Ascending aorta (tissue), 2 donors: ENCODE results near the gene B4GALNT1. TPM values are rescaled to one million over a fixed set of nuclear protein-coding genes. Genes with fewer than 3 reads are reported as not detected.

Source experiments
- DNase-seq, 2 donors: peaks; one replicate each; pipeline ENCODE4 v3.0.0-alpha.2; 2019; ENCODE audit warnings: low spot score in 2 of 2
- H3K27ac ChIP-seq, 2 donors: fragments of 200-600 bp; sonication (generic); one replicate each; pipeline ENCODE4 v1.5.1; 2016 to 2017; ENCODE audit warnings: mild to moderate bottlenecking in 1 of 2
- H3K27me3 ChIP-seq: fragments of 200-600 bp; sonication (generic); one replicate; pipeline ENCODE4 v1.5.1; 2017
- H3K36me3 ChIP-seq, 2 donors: fragments of 200-600 bp; sonication (generic); one replicate each; pipeline ENCODE4 v1.5.1; 2016
- H3K4me1 ChIP-seq, 2 donors: fragments of 200-600 bp; sonication (generic); one replicate each; pipeline ENCODE4 v1.5.1; 2016 to 2017; ENCODE audit warnings: mild to moderate bottlenecking in 1 of 2
- H3K4me3 ChIP-seq, 2 donors: fragments of 200-600 bp; sonication (generic); one replicate each; pipeline ENCODE4 v1.5.1; 2016 to 2017; ENCODE audit warnings: mild to moderate bottlenecking in 1 of 2
- H3K9me3 ChIP-seq, 2 donors: fragments of 200-600 bp; sonication (generic); one replicate each; pipeline ENCODE4 v1.5.1; 2016
- CTCF ChIP-seq, 3 experiments: fragments of 200-600 bp in 2 of 3; fragments of 450-650 bp in 1 of 3; sonication (generic) in 2 of 3; IDR thresholded peaks; one replicate each; pipeline ENCODE4 v1.5.1; 2016 to 2019; ENCODE audit warnings: antibody characterized with exemption in 3 of 3, mild to moderate bottlenecking in 1 of 3, moderate library complexity in 1 of 3
- intact Hi-C: fragments of 100-400 bp; cut with DNase I; formaldehyde crosslinking; loops from one replicate; pipeline ENCODE4 v1.15.1; 2023
- total RNA-seq: library from RNA; depleted of rRNA; stranded (reverse); fragments of >200 nt; gene quantifications from one replicate; pipeline ENCODE4 v1.1.0, GENCODE V29; 2016

B4GALNT1 gene
- total RNA-seq, 1 donor from 2014 or later = 16.6 TPM

- intact Hi-C loops = no loop called here
- no peak overlapping the region for H3K27ac ChIP-seq
- peaks cover 5 to 8% of the 10 kb centered on the region in 2 donors for H3K4me1 ChIP-seq
- H3K4me3 ChIP-seq = no peak overlapping the region
- TF ChIP-seq CTCF (IDR thresholded peaks at IDR 0.05) = no peak
- H3K27me3 ChIP-seq = no peaks in the 10 kb centered on the region
- peaks cover 6% of the 10 kb centered on the region in 2 donors for H3K36me3 ChIP-seq
- no peak for DNase-seq
- H3K9me3 ChIP-seq = no peaks in the 10 kb centered on the region
Measured at GRCh38 chr12:57625261-57626032, 7.6 kb downstream of the B4GALNT1 start.

DNA sequence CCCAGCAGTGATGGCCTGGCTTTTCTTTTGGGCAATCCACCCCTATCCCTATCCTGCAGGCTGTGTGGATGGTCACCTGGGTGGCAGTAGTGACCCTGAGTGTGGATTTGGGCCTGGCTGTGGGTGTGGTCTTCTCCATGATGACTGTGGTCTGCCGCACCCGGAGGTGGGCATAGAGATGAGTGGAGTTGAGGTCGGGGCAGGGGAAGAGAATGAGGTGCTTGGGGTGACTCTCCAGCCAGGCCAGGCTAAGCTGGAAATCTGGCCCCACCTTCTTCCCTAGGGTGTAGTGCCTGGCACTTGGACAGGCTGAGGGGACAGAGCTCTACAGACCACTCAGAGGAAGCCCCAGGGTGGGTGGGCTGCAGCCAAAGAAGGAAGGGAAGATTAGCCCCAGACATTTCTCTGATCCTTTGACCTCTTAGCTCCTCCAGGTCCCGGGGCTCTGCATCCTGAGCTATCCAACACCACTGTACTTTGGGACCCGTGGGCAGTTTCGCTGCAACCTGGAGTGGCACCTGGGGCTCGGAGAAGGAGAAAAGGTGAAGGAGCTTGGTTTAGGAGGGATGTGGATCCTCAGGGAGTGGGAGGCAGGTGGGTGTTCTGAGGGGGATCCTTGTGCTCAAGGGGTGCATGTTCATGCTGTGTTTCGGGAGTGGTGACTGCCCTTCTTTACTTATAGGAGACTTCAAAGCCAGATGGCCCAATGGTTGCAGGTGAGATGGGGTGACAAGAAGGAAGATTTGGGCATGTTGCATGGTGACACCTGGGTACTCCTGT, 8.4 kb downstream of the B4GALNT1 start:
- no peak for DNase-seq
- Histone ChIP-seq H3K36me3 (peaks cover 6% of the 10 kb centered on the region in 2 donors), H3K27me3 (no peaks in the 10 kb centered on the region), H3K27ac (no peak overlapping the region), H3K9me3 (no peaks in the 10 kb centered on the region), H3K4me1 (peaks cover 5 to 8% of the 10 kb centered on the region in 2 donors), H3K4me3 (no peak overlapping the region)
- intact Hi-C loops = no loop called here
- TF ChIP-seq CTCF (IDR thresholded peaks at IDR 0.05) = no peak

DNA sequence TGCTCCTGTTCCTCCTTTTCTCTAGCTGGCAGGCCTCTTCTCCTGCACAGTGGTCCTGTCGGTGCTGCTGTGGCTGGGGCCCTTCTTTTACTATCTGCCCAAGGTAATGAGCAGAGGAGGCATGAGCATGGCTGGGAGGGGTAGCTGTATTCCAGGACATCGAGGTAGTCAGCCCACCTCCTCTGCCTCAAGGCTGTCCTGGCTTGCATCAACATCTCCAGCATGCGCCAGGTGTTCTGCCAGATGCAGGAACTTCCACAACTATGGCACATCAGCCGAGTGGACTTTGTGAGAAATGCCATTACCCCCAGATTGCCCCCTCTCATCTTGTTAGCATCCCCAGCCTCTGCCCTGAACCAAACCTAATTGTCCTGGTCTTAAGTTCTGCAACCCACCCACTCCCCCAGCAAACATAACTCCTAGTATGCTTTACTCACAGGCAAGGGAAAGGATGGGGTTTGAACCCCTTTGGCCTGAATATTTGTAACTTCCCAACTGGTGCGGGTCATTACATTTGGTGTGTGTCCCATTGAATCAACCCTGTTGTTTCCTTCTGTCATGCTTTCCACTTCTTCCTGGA, 9.1 kb downstream of the B4GALNT1 start:
- Histone ChIP-seq H3K27me3 (no peaks in the 10 kb centered on the region), H3K4me3 (no peak overlapping the region), H3K9me3 (no peaks in the 10 kb centered on the region), H3K27ac (no peak overlapping the region), H3K4me1 (peaks cover 5 to 8% of the 10 kb centered on the region in 2 donors), H3K36me3 (peaks cover 6% of the 10 kb centered on the region in 2 donors)
- intact Hi-C loops = no loop called here
- TF ChIP-seq CTCF (IDR thresholded peaks at IDR 0.05) = no peak
- no peak for DNase-seq

GRCh38 chr12:57623385-57623784, 9.6 kb downstream of the B4GALNT1 start:
- H3K27ac ChIP-seq = no peak overlapping the region
- no peaks in the 10 kb centered on the region for H3K9me3 ChIP-seq
- no peak for TF ChIP-seq CTCF (IDR thresholded peaks at IDR 0.05)
- no peaks in the 10 kb centered on the region for H3K27me3 ChIP-seq
- peaks cover 5 to 8% of the 10 kb centered on the region in 2 donors for H3K4me1 ChIP-seq
- no peak for DNase-seq
- intact Hi-C loops = no loop called here
- no peak overlapping the region for H3K4me3 ChIP-seq
- H3K36me3 ChIP-seq = peaks cover 6% of the 10 kb centered on the region in 2 donors

DNA sequence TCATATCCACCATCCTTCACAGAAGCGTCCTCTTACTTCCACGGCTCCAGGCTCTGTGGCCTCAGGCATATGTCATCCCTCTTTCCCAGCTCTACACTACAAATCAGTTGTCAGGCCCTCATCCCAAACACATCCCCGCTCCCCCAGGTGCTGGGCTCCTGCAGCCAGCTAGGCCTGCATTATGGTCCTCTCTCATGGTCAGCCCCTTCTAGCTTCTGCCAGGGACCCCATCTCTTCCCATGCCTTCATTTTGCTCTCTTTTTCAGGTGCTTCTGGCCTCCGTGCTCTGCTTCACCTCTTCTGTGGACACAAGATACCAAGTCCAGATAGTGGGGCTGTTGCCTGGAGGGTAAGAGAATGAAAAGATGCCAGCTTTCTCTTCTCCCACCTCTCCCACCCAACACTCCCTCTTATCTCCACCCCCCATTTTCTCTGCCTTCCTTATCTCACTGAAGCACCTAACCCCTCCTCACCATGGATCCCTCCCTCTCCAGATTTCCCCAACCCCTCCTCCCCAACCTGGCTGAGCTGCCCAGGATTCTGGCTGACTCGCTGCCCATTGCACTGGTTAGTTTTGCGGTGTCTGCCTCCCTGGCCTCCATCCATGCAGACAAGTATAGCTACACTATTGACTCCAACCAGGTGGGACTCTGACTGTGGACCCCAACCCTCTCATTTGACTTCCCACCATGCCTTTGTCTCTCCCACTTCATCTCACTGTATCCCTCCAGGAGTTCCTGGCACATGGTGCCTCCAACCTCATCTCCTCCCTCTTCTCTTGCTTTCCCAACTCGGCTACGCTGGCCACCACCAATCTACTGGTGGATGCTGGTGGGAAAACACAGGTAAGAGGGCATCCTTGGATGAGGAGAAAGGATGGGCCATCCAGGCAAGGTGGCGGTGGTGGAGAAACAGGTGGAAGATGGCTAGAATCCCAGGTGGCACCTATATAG, 10.4 kb downstream of the B4GALNT1 start:
- no peak for TF ChIP-seq CTCF (IDR thresholded peaks at IDR 0.05)
- intact Hi-C loops = no loop called here
- DNase-seq = no peak
- Histone ChIP-seq H3K36me3 (peaks cover 6% of the 10 kb centered on the region in 2 donors), H3K4me1 (peaks cover 5 to 8% of the 10 kb centered on the region in 2 donors), H3K9me3 (no peaks in the 10 kb centered on the region), H3K27me3 (no peaks in the 10 kb centered on the region), H3K4me3 (no peak overlapping the region), H3K27ac (no peak overlapping the region)
